ENCODE data around the gene FARP1. TPM values are rescaled to one million over a fixed set of nuclear protein-coding genes. Genes with fewer than 3 reads are reported as not detected.
"Not testable (repeated sequence)": the region's sequence is repeated elsewhere in the genome, so short reads cannot be mapped to it uniquely, and the experiment has no call there.

Gene FARP1
- total RNA-seq, 4 donors from 2014 or later, result 103 to 172 (median 129) TPM

DNA sequence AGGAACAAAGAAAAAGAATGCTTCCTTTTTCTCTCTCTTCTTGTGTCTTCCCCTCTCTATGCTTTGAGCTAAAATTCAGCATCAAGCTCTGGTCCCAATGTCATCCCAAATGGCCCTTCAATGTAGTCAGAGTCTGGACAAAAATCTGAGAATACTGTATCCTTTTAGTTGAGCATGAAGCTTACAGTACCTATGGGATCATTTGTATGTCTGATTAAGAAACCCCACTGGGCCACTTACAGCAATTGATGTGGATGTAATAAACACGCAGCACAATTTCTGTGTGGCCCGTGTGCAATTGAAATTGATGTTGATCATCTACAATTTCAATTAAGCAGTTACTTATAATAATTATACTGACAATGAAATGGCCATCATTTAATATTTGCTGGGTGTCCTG, 223.1 kb downstream of the FARP1 start:
- no peak for TF ChIP-seq POLR2A (IDR thresholded peaks at IDR 0.05)
- TF ChIP-seq, protein P1, sequence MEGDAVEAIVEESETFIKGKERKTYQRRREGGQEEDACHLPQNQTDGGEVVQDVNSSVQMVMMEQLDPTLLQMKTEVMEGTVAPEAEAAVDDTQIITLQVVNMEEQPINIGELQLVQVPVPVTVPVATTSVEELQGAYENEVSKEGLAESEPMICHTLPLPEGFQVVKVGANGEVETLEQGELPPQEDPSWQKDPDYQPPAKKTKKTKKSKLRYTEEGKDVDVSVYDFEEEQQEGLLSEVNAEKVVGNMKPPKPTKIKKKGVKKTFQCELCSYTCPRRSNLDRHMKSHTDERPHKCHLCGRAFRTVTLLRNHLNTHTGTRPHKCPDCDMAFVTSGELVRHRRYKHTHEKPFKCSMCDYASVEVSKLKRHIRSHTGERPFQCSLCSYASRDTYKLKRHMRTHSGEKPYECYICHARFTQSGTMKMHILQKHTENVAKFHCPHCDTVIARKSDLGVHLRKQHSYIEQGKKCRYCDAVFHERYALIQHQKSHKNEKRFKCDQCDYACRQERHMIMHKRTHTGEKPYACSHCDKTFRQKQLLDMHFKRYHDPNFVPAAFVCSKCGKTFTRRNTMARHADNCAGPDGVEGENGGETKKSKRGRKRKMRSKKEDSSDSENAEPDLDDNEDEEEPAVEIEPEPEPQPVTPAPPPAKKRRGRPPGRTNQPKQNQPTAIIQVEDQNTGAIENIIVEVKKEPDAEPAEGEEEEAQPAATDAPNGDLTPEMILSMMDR (IDR thresholded peaks at IDR 0.05), result no peak
- Histone ChIP-seq H3K36me3 (no peaks in the 10 kb centered on the region), H3K4me3 (replicated peaks in 1 of 3) (no peak overlapping the region), H3K9me3 (no peaks in the 10 kb centered on the region), H3K27me3 (no peaks in the 10 kb centered on the region), H3K27ac (no peak overlapping the region), H3K4me1 (peaks cover 27 to 32% of the 10 kb centered on the region in 2 donors)
- DNase-seq, result no peak
- intact Hi-C loops (cut with DNase I), result no loop called here
- WGBS, 2 donors, result 98 to 100% methylated on average over 2 of the region's 2 CpGs

DNA sequence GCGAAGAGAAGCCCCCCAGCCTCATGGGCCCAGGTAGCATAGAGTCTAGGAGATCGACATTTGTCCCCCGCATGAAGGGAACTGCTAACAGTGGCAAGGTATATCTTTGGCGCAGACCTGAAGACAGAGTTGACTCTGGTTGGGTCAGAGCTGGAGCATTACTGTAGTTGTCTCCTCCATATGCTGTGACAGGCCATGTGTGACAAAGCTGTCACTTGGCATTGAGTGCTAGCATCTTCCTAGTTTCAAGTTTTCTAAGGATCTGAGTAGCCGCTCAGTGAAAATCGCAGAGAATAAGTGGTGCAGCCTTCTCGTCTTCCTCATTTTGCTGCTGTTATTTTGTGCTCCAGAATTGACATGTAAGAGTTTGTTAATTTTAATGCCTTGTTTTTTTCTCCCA, 223.5 kb downstream of the FARP1 start:
- intact Hi-C loops (cut with DNase I), result no loop called here
- Histone ChIP-seq H3K36me3 (no peaks in the 10 kb centered on the region), H3K4me1 (peaks cover 29 to 35% of the 10 kb centered on the region in 2 donors), H3K4me3 (replicated peaks in 1 of 3) (no peak overlapping the region), H3K27me3 (no peaks in the 10 kb centered on the region), H3K9me3 (no peaks in the 10 kb centered on the region), H3K27ac (no peak overlapping the region)
- WGBS, 2 donors, result 94% methylated on average over 7 of the region's 7 CpGs
- no peak for DNase-seq
- TF ChIP-seq, protein P1 (IDR thresholded peaks at IDR 0.05), result no peak
- no peak for TF ChIP-seq POLR2A (IDR thresholded peaks at IDR 0.05)

DNA sequence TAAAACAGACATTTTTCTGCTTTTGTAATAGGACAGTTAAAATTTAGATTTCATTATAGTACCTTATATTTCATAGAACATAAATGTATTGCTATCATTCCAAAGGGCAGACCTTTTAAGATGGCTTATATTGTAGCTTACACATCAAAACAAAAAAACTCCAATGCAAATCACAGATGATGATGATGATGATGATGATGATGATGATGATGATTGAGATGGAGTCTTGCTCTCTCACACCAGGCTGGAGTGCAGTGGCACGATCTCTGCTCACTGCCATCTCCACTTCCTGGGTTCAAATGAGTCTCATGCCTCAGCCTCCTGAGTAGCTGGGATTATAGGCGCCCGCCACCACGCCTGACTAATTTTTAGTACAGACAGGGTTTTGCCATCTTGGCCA, 224.1 kb downstream of the FARP1 start:
- DNase-seq, result no peak
- Histone ChIP-seq H3K36me3 (no peaks in the 10 kb centered on the region), H3K27ac (peak overlapping the region; percentile 48 to 85 (median 77)), H3K4me1 (peaks cover 33 to 40% of the 10 kb centered on the region in 2 donors), H3K4me3 (replicated peaks in 1 of 3) (no peak overlapping the region), H3K9me3 (no peaks in the 10 kb centered on the region), H3K27me3 (no peaks in the 10 kb centered on the region)
- 97 to 98% methylated on average over 4 of the region's 4 CpGs for WGBS, 2 donors
- intact Hi-C loops (cut with DNase I), result no loop called here
- no peak for TF ChIP-seq POLR2A (IDR thresholded peaks at IDR 0.05)
- TF ChIP-seq, protein P1 (IDR thresholded peaks at IDR 0.05), result no peak

DNA sequence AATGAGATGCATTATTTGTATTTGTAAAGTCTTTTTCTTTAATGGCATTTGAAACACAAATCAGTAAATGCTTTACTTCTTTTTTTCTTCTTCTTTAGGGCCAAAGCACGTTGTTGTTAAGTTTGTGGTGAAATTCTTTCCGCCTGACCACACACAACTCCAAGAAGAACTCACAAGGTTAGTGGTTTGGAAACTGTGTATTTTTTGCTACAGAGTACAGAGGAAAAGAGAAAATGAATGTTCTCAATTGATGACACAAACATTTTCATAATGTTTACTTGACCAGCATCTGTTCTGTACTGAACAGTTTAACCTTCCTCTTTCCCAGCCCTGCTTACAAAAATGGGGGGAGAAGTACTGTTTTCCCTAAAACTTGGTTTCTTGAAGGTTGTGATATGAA, 225.1 kb downstream of the FARP1 start:
- Histone ChIP-seq H3K27me3 (no peaks in the 10 kb centered on the region), H3K36me3 (no peaks in the 10 kb centered on the region), H3K4me3 (replicated peaks in 1 of 3) (no peak overlapping the region), H3K9me3 (no peaks in the 10 kb centered on the region), H3K27ac (peak overlapping the region; percentile 48 to 85 (median 77)), H3K4me1 (peaks cover 42 to 51% of the 10 kb centered on the region in 2 donors)
- WGBS, 2 donors, result 30 to 31% methylated on average over 2 of the region's 2 CpGs
- intact Hi-C loops (cut with DNase I), result no loop called here
- peak in 1 of 2 donors; percentile 40 for DNase-seq
- TF ChIP-seq POLR2A (IDR thresholded peaks at IDR 0.05), result no peak
- TF ChIP-seq, protein P1 (IDR thresholded peaks at IDR 0.05), result no peak

DNA sequence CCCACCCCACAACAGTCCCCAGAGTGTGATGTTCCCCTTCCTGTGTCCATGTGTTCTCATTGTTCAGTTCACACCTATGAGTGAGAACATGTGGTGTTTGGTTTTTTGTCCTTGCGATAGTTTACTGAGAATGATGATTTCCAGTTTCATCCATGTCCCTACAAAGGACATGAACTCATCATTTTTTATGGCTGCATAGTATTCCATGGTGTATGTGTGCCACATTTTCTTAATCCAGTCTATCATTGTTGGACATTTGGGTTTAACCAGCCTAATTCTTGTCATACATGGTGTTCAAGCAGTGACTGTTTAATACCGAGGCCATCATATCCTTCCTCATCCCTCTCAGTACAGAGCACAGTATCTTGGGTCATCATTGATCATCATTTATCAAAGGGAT, 226.6 kb downstream of the FARP1 start:
- H3K27me3 ChIP-seq; DNase-seq; H3K9me3 ChIP-seq; H3K36me3 ChIP-seq; H3K4me3 ChIP-seq (replicated peaks in 1 of 3); intact Hi-C loops (cut with DNase I): not testable (repeated sequence)
- Histone ChIP-seq H3K4me1 (peaks cover 44 to 52% of the 10 kb centered on the region in 2 donors), H3K27ac (peak overlapping the region in 2 of 3 donors; percentile 79 to 88)
- WGBS, 2 donors, result 94 to 95% methylated on average over 2 of the region's 2 CpGs

DNA sequence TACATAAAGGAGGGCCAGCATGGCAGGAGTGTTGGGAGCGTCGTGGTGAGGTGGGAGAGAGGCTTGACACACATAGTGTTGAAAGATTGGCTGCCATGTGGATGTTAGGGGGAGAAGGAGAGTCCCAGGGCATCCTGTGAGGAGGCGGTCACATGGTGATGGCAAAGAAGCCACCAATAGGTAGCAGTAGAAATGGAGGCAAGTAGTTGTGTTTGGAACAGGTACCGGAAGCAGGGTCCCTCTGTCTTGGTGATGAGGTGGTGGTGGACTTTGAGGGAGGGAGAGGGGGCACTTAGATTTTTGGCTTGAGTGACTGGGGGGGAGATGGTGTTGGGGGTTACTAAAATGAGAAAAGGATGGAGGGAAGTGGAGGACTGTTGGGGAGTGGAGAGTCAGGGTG, 227.4 kb downstream of the FARP1 start:
- TF ChIP-seq, protein P1 (IDR thresholded peaks at IDR 0.05), result no peak
- no peak for TF ChIP-seq POLR2A (IDR thresholded peaks at IDR 0.05)
- no peak for DNase-seq
- Histone ChIP-seq H3K27ac (peak overlapping the region; percentile 69 to 88 (median 79)), H3K4me1 (peaks cover 44 to 52% of the 10 kb centered on the region in 2 donors), H3K9me3 (no peaks in the 10 kb centered on the region), H3K4me3 (replicated peaks in 1 of 3) (no peak overlapping the region), H3K27me3 (no peaks in the 10 kb centered on the region), H3K36me3 (no peaks in the 10 kb centered on the region)
- intact Hi-C loops (cut with DNase I), result no loop called here
- WGBS, 2 donors, result 94 to 95% methylated on average over 4 of the region's 4 CpGs
